WTC11 (cell line): Measurements from ENCODE around the gene MGMT. TPM values are rescaled to one million over a fixed set of nuclear protein-coding genes. Genes with fewer than 3 reads are reported as not detected.

Experiments
- ATF2 ChIP-seq: sonication (generic); formaldehyde crosslinking; IDR thresholded peaks from 2 replicates; pipeline ENCODE4 v1.8.1; 2022; ENCODE audit warnings: low read depth, missing genetic modification reagents, borderline replicate concordance
- ATF6 ChIP-seq: sonication (generic); formaldehyde crosslinking; IDR thresholded peaks from 2 replicates; pipeline ENCODE4 v1.8.1; 2023; ENCODE audit warnings: mild to moderate bottlenecking, missing genetic modification reagents
- CDX4 ChIP-seq: fragments of 250-450 bp; sonication (Bioruptor Pico); IDR thresholded peaks from 2 replicates; pipeline ENCODE4 v1.9.0; 2021; ENCODE audit warnings: moderate library complexity, mild to moderate bottlenecking, inconsistent platforms, borderline replicate concordance
- CREB1 ChIP-seq: sonication (generic); formaldehyde crosslinking; IDR thresholded peaks from 2 replicates; pipeline ENCODE4 v1.8.0; 2023; ENCODE audit warnings: mild to moderate bottlenecking, missing genetic modification reagents
- CREM ChIP-seq: sonication (generic); formaldehyde crosslinking; IDR thresholded peaks from 2 replicates; pipeline ENCODE4 v1.8.1; 2022; ENCODE audit warnings: mild to moderate bottlenecking, missing genetic modification reagents, moderate library complexity
- E2F5 ChIP-seq: sonication (generic); formaldehyde crosslinking; IDR thresholded peaks from 2 replicates; pipeline ENCODE4 v1.8.1; 2022; ENCODE audit warnings: mild to moderate bottlenecking, moderate library complexity, missing genetic modification reagents
- FOXP4 ChIP-seq: sonication (generic); formaldehyde crosslinking; IDR thresholded peaks from 2 replicates; pipeline ENCODE4 v1.8.0; 2022; ENCODE audit warnings: mild to moderate bottlenecking, missing genetic modification reagents
- GTF2I ChIP-seq: fragments of 250-450 bp; sonication (Bioruptor Pico); conservative IDR thresholded peaks from 2 replicates; pipeline ENCODE4 v1.4.0; 2021; ENCODE audit warnings: mild to moderate bottlenecking
- JUN ChIP-seq: sonication (generic); formaldehyde crosslinking; IDR thresholded peaks from 2 replicates; pipeline ENCODE4 v1.8.0; 2023; ENCODE audit warnings: mild to moderate bottlenecking, missing genetic modification reagents
- KAT7 ChIP-seq: sonication (generic); formaldehyde crosslinking; IDR thresholded peaks from 2 replicates; pipeline ENCODE4 v1.8.1; 2023; ENCODE audit warnings: missing genetic modification reagents, mild to moderate bottlenecking, borderline replicate concordance
- NFATC4 ChIP-seq: fragments of 250-450 bp; sonication (Bioruptor Pico); IDR thresholded peaks from 2 replicates; pipeline ENCODE4 v1.9.0; 2021; ENCODE audit warnings: mild to moderate bottlenecking
- NR2C2 ChIP-seq: sonication (generic); formaldehyde crosslinking; IDR thresholded peaks from 2 replicates; pipeline ENCODE4 v1.8.0; 2022; ENCODE audit warnings: mild to moderate bottlenecking, missing genetic modification reagents
- PREB ChIP-seq: sonication (generic); formaldehyde crosslinking; IDR thresholded peaks from 2 replicates; pipeline ENCODE4 v1.8.1; 2022; ENCODE audit warnings: mild to moderate bottlenecking, missing genetic modification reagents, moderate library complexity, borderline replicate concordance
- PRRX2 ChIP-seq: fragments of 250-450 bp; sonication (Bioruptor Pico); IDR thresholded peaks from 2 replicates; pipeline ENCODE4 v1.8.0; 2021; ENCODE audit warnings: mild to moderate bottlenecking
- RELA ChIP-seq: sonication (generic); formaldehyde crosslinking; IDR thresholded peaks from 2 replicates; pipeline ENCODE4 v1.8.1; 2022; ENCODE audit warnings: missing genetic modification reagents, mild to moderate bottlenecking, borderline replicate concordance
- RORB ChIP-seq: fragments of 250-450 bp; sonication (Bioruptor Pico); IDR thresholded peaks from 2 replicates; pipeline ENCODE4 v1.9.0; 2021; ENCODE audit warnings: mild to moderate bottlenecking
- SMAD4 ChIP-seq: sonication (generic); formaldehyde crosslinking; IDR thresholded peaks from 2 replicates; pipeline ENCODE4 v1.8.0; 2022; ENCODE audit warnings: mild to moderate bottlenecking, missing genetic modification reagents
- STAT6 ChIP-seq: sonication (generic); formaldehyde crosslinking; conservative IDR thresholded peaks from 2 replicates; pipeline ENCODE4 v1.8.1; 2023; ENCODE audit warnings: mild to moderate bottlenecking, low read depth, missing genetic modification reagents, moderate library complexity
- TEAD1 ChIP-seq: sonication (generic); formaldehyde crosslinking; IDR thresholded peaks from 2 replicates; pipeline ENCODE4 v1.8.0; 2022; ENCODE audit warnings: mild to moderate bottlenecking, missing genetic modification reagents
- TEAD4 ChIP-seq: sonication (generic); formaldehyde crosslinking; IDR thresholded peaks from 2 replicates; pipeline ENCODE4 v1.8.0; 2022; ENCODE audit warnings: mild to moderate bottlenecking, missing genetic modification reagents
- USF1 ChIP-seq: sonication (generic); formaldehyde crosslinking; IDR thresholded peaks from 2 replicates; pipeline ENCODE4 v1.8.0; 2022; ENCODE audit warnings: mild to moderate bottlenecking, missing genetic modification reagents
- ZBTB21 ChIP-seq: sonication (generic); formaldehyde crosslinking; IDR thresholded peaks from 2 replicates; pipeline ENCODE4 v1.8.1; 2023; ENCODE audit warnings: mild to moderate bottlenecking, missing genetic modification reagents, borderline replicate concordance
- ZNF138 ChIP-seq: sonication (generic); formaldehyde crosslinking; conservative IDR thresholded peaks from 2 replicates; pipeline ENCODE4 v1.8.1; 2022; ENCODE audit warnings: mild to moderate bottlenecking, moderate library complexity, missing genetic modification reagents
- ZNF317 ChIP-seq: sonication (generic); formaldehyde crosslinking; IDR thresholded peaks from 2 replicates; pipeline ENCODE4 v1.8.1; 2023; ENCODE audit warnings: low read depth, mild to moderate bottlenecking, moderate library complexity, missing genetic modification reagents, borderline replicate concordance
- ZNF425 ChIP-seq: fragments of 250-450 bp; sonication (Bioruptor Pico); conservative IDR thresholded peaks from 2 replicates; pipeline ENCODE4 v1.9.0; 2021; ENCODE audit warnings: mild to moderate bottlenecking
- total RNA-seq: library from RNA; stranded (reverse); gene quantifications from 3 replicates; pipeline ENCODE4 v1.2.3, GENCODE V29; 2021

The MGMT gene
- total RNA-seq, 1 experiment from 2014 or later: 11.8 TPM

GRCh38 chr10:129466703-129467358 is at the start of gene MGMT (continued):
- TF ChIP-seq KAT7 (no peak), STAT6 (CRISPR knock-in tag) (no peak), SMAD4 (CRISPR knock-in tag) (0 out of 2 replicates have a peak, but pooled peaks have one; percentile 56), NR2C2 (0 out of 2 replicates have a peak, but pooled peaks have one; percentile 32), PREB (CRISPR knock-in tag) (no peak), E2F5 (0 out of 2 replicates have a peak, but pooled peaks have one; percentile 0), CDX4 (CRISPR knock-in tag) (no peak), PRRX2 (CRISPR knock-in tag) (no peak), CREB1 (CRISPR knock-in tag) (0 out of 2 replicates have a peak, but pooled peaks have one; percentile 48), JUN (CRISPR knock-in tag) (no peak), RELA (no peak), TEAD1 (CRISPR knock-in tag) (peak; percentile 79), ATF2 (CRISPR knock-in tag) (no peak), ZNF425 (CRISPR knock-in tag) (no peak), CREM (CRISPR knock-in tag) (no peak), ZNF317 (CRISPR knock-in tag) (no peak), RORB (CRISPR knock-in tag) (no peak), ZBTB21 (CRISPR knock-in tag) (0 out of 2 replicates have a peak, but pooled peaks have one; percentile 39), ZNF138 (CRISPR knock-in tag) (0 out of 2 replicates have a peak, but pooled peaks have one; percentile 45), GTF2I (no peak), NFATC4 (CRISPR knock-in tag) (no peak), ATF6 (no peak), TEAD4 (CRISPR knock-in tag) (peak; percentile 53; the same call in 1 of the 2 replicates), USF1 (CRISPR knock-in tag) (peak; percentile 39; the same call in 1 of the 2 replicates), FOXP4 (peak; percentile 14; the same call in 1 of the 2 replicates)
